GM04504 (cell line): ENCODE measurements around the gene KCNT2.
"Not testable (repeated sequence)": the region's sequence is repeated elsewhere in the genome, so short reads cannot be mapped to it uniquely, and the experiment has no call there.

Source experiments
- DNase-seq: peaks from one replicate; pipeline ENCODE4 v3.0.0-alpha.2; 2012; ENCODE audit warnings: low read depth

KCNT2 gene

DNA sequence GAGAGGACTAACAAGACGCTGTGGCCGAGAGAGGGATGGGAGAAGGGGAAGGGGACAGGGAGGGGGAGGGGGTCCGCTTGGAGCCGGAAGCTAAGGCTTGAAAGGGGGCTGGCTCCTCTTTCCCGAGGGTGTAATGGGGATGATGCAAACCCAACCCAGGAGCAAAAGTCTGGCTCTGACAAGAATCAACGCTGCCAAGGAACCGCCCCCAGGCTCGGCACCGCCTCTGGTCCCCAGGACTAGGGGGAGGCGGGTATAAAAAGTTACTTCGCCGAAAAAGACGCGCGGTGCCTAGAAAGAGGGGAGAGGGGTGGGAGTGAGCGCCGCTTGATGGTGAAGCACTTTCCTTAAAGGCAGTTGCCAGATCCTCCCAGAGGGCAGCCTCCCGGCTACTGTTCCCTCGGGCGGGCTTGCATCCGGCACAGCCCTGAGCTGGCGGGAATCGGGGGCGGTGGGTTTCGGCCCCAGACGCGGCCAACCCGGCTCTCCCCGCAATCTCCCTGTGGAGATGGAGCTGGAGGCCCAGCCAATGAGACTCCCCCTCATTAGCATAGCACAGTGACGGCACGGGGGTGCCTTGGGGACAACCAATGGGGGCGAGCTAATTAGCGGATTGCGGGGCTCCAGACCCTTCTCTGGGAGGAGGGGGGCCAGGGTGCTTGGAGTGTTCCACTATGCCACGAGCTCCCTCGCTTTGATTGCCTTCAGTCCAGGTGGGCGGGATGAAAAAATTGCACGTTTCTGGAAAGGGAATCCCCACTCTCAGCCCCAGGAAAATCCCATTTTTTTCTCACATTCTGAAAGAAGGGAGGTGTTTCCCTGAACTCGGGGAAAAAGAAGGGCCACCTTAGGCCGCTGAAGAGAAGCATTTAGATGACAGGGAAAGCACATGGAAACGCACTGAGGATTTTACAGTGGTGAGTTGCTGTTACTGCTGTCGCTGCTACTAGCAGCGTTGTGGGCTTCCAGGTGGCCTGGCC is at the start of gene KCNT2:
Gene KCNT2, minus strand, starts transcription at position 51 of the 980 bp plus-strand sequence. CDS start 131 bp downstream, outside the sequence.
- DNase-seq: no peak

- no peak for DNase-seq
Observed at GRCh38 chr1:196655494-196655893, 47.3 kb upstream of the KCNT2 start.

DNA sequence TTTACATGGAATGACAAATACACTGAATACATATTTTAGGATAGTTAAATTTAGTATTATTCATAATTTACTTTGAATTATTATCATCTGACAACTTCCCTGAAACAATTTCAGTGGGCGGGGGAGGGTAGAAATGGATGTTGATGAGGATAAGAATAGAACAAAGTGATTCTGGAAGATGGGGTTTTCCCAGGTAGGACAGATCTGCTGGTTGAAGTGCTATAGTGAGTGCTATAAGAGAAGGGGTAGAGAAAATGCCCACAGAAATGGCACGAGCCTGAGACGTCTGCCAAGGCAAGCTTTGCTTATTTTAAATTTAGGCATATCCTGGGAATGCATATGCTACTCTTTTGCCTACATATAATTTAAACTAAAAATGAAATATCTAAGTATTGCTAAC is 46.8 kb upstream of the KCNT2 start:
- no peak for DNase-seq

DNA sequence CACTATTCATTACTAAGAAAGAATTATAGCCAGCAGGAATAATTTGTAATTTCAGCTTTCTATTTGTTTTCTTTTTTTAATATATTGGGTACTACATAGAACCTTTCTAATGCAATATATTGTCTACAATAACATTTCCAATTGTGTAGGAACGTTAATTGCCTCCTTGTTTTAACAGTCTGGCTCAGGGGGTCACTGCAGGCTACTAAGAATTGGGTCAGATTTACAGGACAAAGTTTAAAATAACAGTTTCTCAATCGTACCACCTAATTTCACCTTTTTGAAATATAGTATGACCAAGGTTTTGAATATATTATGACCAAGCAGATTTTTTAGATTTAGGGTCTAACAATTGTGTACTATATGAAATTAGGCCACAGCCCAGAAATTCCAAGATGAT is 46.0 kb upstream of the KCNT2 start:
- DNase-seq: no peak

DNA sequence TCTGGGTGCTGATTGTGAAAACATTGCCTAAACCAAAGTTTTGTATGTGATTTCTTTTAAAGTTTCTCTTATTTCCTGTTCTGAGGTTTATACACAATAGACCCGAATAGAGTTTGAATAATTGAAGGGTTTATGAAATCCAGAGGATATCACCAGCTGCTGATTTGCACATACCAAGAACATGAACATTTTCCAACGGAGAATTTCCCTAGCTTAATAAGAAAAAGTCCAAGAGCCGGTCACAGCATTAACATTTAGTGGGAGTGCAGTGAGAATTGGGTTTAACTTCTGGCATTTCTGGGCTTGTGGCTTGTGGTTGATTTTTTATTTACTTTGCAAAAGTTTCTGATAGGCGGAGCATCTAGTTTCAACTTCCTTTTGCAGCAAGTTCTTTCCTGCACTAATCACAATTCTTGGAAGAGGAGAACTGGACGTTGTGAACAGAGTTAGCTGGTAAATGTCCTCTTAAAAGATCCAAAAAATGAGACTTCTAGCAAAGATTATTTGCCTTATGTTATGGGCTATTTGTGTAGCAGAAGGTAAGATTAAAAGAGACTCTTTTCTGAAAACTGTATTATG is 43.5 kb upstream of the KCNT2 start, which contains the start of gene CFH:
Gene CFH, plus strand, starts transcription at position 407 of the 579 bp plus-strand sequence. Its CDS starts 75 bp downstream, at position 482.
- peak; percentile 24 for DNase-seq

DNA sequence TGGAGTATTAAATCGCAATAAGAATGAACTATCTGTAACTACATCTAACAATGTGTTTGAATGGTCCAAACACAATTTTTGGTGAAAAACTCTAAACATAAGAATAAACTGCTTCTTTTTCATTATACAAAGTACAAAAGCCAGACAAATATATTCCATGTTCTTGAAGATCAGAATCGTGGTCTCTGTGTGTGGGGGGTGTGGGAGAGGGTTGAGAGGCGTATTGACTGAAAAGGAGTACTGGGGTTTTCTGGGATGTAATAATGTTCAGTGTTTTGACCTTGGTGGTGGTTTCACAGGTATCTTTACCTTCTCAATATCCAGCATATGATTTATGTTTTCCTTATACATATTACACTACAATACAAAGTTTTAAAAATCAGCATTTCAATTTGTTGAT is 42.8 kb upstream of the KCNT2 start:
- no peak for DNase-seq

GRCh38 chr1:196650403-196650802 is 42.2 kb upstream of the KCNT2 start:
- no peak for DNase-seq

- no peak for DNase-seq
Observed at GRCh38 chr1:196649990-196650389, 41.8 kb upstream of the KCNT2 start.

DNA sequence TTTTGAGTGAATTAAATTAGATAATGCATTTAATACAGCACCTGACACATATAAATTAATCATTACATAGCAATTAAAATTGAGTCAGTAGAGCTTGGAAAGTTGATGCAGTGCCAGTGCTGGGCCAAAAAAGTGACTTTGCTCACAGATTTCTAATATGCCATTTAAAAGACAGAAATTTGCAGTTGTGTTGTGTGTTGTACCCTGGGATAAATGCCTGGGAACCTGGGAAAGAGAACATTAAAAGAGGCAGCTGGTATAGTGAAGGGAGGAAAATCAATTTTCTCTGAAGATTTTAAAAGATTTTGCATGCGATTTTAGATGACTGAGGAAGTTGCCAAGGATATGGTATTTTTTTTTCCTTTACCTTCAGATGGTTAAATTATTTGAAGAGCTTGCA is 32.7 kb upstream of the KCNT2 start:
- no peak for DNase-seq

DNA sequence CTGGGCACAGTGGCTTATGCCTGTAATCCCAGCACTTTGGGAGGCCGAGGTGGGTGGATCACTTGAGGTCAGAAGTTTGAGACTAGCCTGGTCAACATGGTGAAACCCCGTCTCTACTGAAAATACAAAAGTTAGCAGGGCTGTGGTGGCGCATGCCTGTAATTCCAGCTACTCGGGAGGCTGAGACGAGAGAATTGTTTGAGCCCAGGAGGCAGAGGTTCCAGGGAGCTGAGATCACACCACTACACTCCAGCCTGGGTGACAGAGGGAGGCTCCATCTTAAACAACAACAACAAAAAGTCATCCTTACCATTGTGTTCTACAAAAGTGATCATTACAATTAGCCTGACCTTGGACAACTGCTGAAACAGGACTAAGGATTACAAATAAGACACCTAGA is 31.1 kb upstream of the KCNT2 start:
- DNase-seq: not testable (repeated sequence)

GRCh38 chr1:196638466-196638865 is 30.2 kb upstream of the KCNT2 start:
- no peak for DNase-seq

DNA sequence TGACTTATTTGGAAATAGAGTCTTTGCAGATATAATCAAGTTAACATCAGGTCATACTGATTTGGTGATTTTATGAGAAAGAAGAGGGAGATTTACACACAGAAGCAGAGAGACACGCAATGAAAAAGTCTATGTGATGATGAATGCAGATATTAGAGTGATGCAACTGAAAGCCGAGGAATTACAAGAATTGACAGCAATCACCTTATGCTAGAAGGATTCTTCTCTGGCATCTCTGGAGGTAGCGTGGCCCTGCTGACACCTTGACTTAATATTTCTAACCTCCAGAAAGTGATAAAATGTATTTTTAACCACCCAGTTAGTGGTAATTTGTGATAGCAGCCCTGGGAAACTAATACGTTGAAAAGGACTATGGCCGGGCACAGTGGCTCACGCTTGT is 29.4 kb upstream of the KCNT2 start:
- DNase-seq: no peak

DNA sequence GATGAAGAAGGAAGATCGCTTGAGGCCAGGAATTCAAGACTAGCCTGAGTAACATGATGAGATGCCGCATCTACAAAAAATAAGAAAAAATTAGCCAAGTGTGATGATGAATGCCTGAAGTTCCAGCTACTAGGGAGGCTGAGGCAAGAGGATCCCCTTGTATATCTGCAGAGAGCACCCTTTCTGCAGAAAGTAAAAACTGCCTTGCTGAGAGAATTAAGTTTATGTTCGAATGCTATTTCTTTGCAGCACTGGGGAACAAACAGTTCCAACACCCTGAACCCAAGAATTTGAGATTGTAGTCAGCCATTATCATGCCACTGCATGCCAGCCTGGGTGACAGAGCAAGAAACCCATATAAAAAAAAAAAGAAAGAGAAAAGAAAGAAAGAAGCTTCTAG is 20.6 kb upstream of the KCNT2 start:
- no peak for DNase-seq

DNA sequence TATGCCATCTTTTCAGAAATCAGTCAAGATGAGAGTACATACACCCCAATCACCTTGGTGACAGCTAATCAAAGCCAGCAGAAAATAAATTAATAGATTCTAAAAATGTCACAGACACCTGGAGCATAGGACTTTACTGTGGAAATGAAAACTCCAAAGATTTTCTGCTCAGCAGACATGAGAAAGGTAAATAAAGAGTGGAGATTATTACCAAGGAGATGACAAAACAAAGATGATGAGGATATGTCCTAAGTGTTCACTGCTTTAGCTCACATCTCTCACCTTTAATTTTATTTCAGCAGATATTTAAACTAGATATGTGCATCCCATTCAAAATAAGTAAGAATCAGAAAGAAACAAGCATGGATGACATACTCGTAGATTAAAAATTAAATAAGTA is 14.8 kb upstream of the KCNT2 start:
- no peak for DNase-seq

DNA sequence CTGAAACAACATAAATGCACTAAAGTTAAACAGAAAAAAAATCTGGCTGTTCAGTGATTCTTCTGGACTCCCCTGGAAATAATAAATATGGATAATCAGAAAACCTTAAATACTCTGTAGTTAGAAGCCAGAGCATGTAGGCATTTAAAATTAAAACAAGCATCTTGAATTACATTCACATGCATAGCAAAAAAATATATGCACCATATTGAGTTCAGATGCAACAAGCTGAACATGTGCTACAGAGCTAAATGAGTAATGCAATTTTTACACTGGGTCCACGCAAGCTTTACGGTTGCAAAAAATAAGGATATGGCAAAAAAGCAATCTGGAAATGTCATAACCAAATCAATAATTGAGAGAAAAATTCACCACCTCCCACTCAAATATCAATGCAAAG is 11.5 kb upstream of the KCNT2 start:
- no peak for DNase-seq

GRCh38 chr1:196611873-196612272 is 3.6 kb upstream of the KCNT2 start:
- DNase-seq: no peak

GRCh38 chr1:196609370-196609737 is 1.1 kb upstream of the KCNT2 start:
- no peak for DNase-seq

DNA sequence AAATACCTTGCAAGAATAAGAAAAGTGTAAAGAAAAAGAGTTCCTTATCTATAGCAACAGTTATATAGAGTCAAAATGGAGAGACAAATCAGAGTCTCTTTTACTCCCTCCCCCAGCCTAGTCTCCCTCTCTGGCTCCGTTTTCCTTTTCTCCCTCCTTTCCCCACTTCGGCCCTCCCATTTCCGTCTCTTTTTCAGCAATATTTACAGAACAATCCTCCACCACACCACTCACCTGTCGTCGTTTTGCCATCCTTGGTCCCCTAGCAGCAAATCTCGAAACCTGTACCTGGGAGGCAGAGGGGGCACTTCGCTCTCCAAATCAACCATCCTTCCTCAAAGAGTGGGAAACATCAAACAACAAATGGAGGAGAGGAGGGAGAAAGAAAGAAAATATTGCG is 259 bp downstream of the KCNT2 start:
- no peak for DNase-seq

DNA sequence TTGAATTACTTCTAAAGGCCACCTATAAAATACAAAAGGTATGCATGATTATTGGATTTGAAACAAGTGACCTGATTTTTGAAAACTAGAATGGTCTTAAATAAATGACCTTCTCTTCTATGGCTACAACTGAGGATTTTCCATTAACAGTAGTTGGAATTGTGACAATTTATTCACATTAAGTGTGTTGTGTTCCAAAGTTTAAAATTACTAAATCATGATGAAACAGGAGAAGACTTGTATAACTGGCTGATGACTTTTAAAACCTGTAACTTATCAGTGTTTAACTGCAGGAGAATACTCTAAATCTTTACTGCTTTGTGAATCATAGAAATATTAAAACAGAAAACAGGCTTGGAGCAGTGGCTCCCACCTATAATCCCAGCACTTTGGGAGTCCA is 4.6 kb downstream of the KCNT2 start:
- no peak for DNase-seq

GRCh38 chr1:196598942-196599748 is 9.1 kb downstream of the KCNT2 start:
- no peak for DNase-seq

DNA sequence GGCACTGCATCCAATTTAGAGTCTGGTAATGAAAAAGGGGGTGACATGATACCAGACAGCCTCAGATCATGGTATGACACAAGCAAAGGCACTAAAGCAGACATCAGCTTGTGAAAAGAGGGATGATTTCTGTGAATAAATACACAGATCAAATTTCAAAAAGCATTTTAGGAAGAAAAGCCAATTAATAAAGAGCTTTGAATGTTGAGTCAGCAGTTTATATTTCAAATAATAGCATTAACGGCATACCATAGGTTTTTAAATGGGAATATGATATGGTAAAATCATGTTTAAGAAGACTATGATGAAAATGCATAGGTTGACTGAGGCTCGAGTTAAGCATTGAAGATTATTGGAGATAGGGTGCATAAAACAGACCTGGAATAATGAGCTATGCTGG is 13.5 kb downstream of the KCNT2 start:
- no peak for DNase-seq

DNA sequence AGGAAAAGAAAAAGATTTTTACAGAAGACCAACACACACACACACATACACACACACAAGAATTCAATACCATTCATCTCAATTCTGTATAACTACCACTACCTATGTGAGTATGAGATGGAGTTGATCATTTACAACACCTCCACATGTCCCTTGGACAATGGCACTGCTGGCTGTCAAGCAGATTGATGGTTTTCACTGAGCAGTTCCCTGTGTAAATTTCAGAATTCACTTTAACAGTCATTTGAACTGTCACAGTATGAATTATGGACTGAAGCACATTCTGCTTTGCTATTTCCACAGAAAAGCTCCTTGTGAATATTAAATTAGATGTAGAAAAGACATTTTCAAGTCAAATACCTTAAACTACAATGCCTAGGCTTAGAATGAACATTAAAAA is 14.3 kb downstream of the KCNT2 start:
- DNase-seq: no peak

GRCh38 chr1:196590959-196591358 is 17.3 kb downstream of the KCNT2 start:
- DNase-seq: no peak
